IPS DF 6.9 (cell line): ENCODE results near the gene DDAH2.

Source experiments
- DNase-seq: peaks from one replicate; pipeline ENCODE4 v3.0.0-alpha.2; 2013; ENCODE audit warnings: low read depth, low spot score
- H3K27ac ChIP-seq: one replicate; pipeline ENCODE4 v1.5.1; 2013; ENCODE audit warnings: low read length, control low read depth
- H3K27me3 ChIP-seq: 2 replicates; pipeline ENCODE4 v1.6.1; 2013; ENCODE audit warnings: mild to moderate bottlenecking, low read length; ENCODE audit not compliant: control insufficient read depth, insufficient read depth
- H3K36me3 ChIP-seq: 2 replicates; pipeline ENCODE4 v1.6.1; 2013; ENCODE audit warnings: low read length; ENCODE audit not compliant: control insufficient read depth, insufficient read depth
- H3K4me1 ChIP-seq: 2 replicates; pipeline ENCODE4 v1.6.1; 2013; ENCODE audit warnings: low read length; ENCODE audit not compliant: control insufficient read depth, insufficient read depth
- H3K4me3 ChIP-seq: 2 replicates; pipeline ENCODE4 v1.5.1; 2013; ENCODE audit warnings: mild to moderate bottlenecking, low read length
- H3K9me3 ChIP-seq: 2 replicates; pipeline ENCODE4 v1.6.1; 2013; ENCODE audit warnings: low read length, inconsistent platforms; ENCODE audit not compliant: control insufficient read depth, insufficient read depth
- WGBS: extraction: QIAGEN DNeasy Blood & Tissue Kit; methylation state at CpG from one replicate; pipeline ENCODE4 v1.1.7; 2013; ENCODE audit warnings: mixed read lengths, missing lambda C conversion rate; ENCODE audit not compliant: insufficient read length, insufficient coverage; 5-methylcytosine and 5-hydroxymethylcytosine counted together

DDAH2 gene, protein sequence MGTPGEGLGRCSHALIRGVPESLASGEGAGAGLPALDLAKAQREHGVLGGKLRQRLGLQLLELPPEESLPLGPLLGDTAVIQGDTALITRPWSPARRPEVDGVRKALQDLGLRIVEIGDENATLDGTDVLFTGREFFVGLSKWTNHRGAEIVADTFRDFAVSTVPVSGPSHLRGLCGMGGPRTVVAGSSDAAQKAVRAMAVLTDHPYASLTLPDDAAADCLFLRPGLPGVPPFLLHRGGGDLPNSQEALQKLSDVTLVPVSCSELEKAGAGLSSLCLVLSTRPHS

DNA sequence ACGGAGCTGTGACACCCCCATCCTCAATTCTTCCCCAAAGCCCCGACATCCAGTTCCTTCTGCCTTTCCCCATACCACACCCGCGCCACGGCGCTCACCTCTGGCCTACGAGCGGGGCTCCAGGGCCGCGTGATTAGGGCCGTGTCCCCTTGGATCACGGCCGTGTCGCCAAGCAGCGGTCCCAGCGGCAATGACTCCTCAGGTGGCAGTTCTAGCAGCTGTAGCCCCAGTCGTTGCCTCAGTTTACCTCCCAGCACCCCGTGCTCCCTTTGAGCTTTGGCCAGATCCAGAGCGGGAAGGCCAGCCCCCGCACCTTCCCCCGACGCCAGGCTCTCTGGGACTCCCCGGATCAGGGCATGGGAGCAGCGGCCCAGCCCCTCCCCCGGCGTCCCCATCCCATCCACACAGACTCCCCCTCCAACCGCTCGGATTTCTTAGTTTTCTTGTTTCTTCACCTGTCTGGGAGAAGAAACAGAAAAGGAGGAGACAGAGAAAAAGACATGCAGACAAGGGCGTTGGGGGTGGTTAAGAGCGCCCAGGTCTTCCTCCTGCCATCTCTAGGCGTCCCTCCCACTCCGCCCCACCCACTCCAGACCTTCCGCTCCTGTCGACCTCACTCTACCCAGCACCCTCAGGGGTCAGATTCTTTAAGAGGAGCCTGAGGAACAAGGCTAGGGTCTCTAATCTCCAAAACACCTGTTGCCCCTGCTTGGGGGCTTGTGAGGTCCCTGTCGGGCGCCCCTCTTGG, at the start of gene DDAH2:
DDAH2 (minus strand) TSS at position 533 of the 748 bp plus-strand sequence; CDS start at position 395, 138 bp downstream.
- no peaks in the 10 kb centered on the region for H3K27me3 ChIP-seq
- no peak for DNase-seq
- no CpG with 5 or more reads among the region's 36 CpGs for WGBS
- no peaks in the 10 kb centered on the region for H3K9me3 ChIP-seq
- H3K27ac ChIP-seq = no peak within 1 kb of the TSS
- H3K4me3 ChIP-seq = peak within 1 kb of the TSS; percentile 71
- H3K36me3 ChIP-seq = peaks cover 17% of the 10 kb centered on the region; the same call in 1 of the 2 replicates
- peaks cover 2% of the 10 kb centered on the region; the same call in 1 of the 2 replicates for H3K4me1 ChIP-seq

DNA sequence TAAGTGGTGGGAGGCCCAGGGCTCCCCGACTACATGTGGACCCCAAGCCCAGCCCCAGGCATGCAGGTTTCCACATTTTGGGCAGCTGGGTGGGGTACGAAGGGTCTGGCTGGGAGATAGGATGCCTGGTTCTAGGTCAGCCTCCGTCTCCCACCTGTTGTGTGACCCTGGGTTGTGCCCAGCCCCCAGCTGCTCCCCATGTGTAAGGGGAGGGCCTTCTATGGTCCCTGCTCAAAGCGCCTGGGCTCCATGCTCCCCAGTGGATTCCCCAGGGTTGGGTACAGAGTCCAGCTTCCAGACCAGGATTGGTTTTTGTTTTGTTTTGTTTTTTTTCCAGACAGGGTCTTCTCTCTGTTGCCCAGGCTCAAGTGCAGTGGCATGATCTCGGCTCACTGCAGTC, 49.1 kb upstream of the DDAH2 start:
- Histone ChIP-seq H3K4me1 (peaks cover 4% of the 10 kb centered on the region; the same call in 1 of the 2 replicates), H3K4me3 (no peak overlapping the region), H3K9me3 (no peaks in the 10 kb centered on the region), H3K27ac (no peak overlapping the region), H3K36me3 (peaks cover 36% of the 10 kb centered on the region), H3K27me3 (no peaks in the 10 kb centered on the region)
- DNase-seq = no peak
- WGBS = no CpG with 5 or more reads among the region's 5 CpGs

DNA sequence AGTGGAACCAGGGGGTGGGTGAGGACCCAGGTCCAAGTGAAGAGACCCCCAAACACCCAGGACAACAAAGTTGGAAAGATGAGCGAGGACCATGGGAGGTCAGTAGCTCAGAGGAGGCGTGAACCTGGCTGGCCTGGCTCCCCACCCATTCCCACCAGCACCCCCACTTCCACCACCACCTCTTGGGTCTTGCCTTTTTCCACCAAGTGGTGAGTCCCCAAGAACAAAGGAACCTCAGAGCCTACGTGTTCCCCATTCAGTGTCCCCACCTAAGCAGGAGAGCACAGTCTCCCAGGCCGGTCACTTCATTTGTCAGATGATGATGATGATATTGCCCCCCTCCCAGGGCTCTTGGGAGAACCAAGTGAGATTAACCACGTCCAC, 48.6 kb upstream of the DDAH2 start:
- DNase-seq = no peak
- Histone ChIP-seq H3K27ac (no peak overlapping the region), H3K4me3 (no peak overlapping the region), H3K9me3 (no peaks in the 10 kb centered on the region), H3K27me3 (no peaks in the 10 kb centered on the region), H3K36me3 (peaks cover 35% of the 10 kb centered on the region), H3K4me1 (peaks cover 4% of the 10 kb centered on the region; the same call in 1 of the 2 replicates)
- WGBS = no CpG with 5 or more reads among the region's 5 CpGs

DNA sequence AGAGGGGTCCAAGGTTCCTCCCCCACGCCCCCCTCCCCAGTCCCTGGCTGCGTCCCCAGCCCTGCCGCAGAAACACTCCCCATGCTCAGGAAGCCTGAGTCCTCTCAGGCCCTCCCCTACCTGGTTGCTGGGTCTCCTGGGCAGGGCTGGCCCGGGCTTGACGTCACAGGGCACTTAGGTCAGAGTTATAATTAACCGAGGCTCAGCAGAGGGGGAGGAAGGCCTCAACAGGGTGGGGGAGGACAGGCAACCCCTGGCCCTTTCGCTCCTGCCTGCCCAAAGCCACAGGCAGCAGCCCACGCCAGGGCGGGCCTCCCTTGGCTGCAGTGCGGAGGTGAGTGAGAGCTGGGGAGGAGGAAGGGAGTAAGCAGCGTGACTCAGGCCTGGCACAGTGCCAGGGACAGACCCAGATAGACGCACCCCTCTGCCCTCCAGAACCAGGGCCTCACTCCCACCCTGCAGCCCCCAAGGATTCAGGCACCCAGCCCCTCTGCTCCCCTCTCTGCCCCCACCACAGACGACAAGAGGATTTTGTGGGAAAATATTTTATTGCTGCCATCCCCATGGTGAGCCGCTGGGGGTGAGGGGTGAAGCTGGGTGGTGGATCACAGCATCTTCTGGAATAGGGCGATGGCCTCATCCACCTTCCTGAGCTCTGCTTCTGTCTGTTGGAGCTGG, 48.0 kb upstream of the DDAH2 start, which contains the start of gene VWA7:
VWA7 (minus strand) TSS at position 340 of the 678 bp plus-strand sequence. CDS start 549 bp downstream, outside the sequence.
- no peak for DNase-seq
- H3K4me3 ChIP-seq = no peak within 1 kb of the TSS

DNA sequence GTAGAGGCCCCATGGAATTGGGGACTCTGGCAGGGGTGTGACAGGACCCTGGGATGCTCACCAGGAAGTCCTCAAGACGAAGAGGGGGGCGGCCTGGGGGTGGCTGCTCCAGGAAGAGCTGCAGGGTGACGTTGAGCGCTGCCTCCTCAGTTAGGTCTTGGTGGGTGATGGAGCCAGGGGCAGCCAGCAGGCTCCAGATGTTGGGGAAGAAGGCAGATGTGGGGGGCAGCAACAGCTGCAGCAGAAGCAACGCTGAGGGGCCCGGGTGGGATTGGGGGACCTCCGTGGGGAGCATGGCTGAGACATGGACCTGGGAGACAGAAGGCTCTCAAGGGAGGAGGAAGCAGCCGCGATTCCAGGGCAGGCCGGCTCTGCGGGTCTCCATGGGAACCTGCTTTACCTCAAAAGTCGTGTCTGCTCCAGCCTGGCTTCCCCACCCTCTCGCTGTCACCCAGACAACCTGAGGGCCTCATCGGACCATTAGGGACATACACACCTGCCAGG, 47.4 kb upstream of the DDAH2 start:
- no CpG with 5 or more reads among the region's 14 CpGs for WGBS
- Histone ChIP-seq H3K9me3 (no peaks in the 10 kb centered on the region), H3K4me3 (no peak overlapping the region), H3K4me1 (peaks cover 4% of the 10 kb centered on the region; the same call in 1 of the 2 replicates), H3K36me3 (peaks cover 28% of the 10 kb centered on the region), H3K27ac (no peak overlapping the region), H3K27me3 (no peaks in the 10 kb centered on the region)
- DNase-seq = no peak

More for the DNA sequence above, 48.0 kb upstream of the DDAH2 start, which contains the start of gene VWA7:
- no peaks in the 10 kb centered on the region for H3K27me3 ChIP-seq
- no peaks in the 10 kb centered on the region for H3K9me3 ChIP-seq
- H3K27ac ChIP-seq = no peak within 1 kb of the TSS
- peaks cover 4% of the 10 kb centered on the region; the same call in 1 of the 2 replicates for H3K4me1 ChIP-seq
- WGBS = no CpG with 5 or more reads among the region's 15 CpGs
- peaks cover 30% of the 10 kb centered on the region for H3K36me3 ChIP-seq

DNA sequence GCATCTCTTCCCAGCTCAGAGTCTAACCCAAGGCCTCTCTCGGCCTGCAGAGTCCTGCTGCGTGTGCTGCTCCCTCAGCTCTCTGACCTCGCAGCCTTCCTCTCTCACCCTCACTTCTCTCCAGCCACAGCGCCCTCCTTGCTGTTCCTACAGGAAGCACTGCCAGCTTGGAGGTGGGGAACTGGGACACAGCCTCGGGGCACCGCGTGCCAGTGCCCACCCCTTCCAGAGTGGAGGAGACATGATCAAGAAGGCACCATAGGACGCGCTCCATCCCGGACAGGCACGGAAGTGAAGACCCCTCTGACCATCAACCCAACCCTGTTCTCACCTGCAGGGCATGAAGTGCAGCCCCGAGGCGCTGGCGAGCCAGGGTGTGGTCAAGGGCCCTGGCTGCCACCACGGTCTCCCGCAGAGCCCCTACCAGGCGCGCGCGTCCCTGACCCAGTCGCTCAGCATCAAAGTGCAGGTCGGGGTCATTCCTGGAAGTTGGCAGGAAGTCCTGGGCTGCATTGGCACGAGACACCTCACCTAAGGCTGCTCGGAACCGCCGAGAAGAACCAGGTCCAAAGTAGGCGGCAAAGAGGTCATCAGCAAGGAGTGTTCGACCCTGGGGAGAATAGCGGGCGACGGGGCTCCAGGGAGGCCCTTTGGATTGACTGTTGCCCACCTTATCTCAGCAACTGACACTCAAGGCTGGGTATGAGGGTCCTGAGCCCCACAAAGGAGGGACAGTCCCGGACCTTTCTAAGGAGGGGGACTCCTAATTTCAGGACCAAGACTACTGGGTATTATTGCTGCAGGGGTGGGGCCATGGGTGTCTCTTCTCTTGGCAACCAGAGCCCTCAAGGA, 46.8 kb upstream of the DDAH2 start:
- WGBS = no CpG with 5 or more reads among the region's 32 CpGs
- Histone ChIP-seq H3K27ac (no peak overlapping the region), H3K36me3 (peaks cover 22% of the 10 kb centered on the region), H3K4me1 (peaks cover 4% of the 10 kb centered on the region; the same call in 1 of the 2 replicates), H3K9me3 (no peaks in the 10 kb centered on the region), H3K27me3 (no peaks in the 10 kb centered on the region), H3K4me3 (no peak overlapping the region)
- DNase-seq = no peak

DNA sequence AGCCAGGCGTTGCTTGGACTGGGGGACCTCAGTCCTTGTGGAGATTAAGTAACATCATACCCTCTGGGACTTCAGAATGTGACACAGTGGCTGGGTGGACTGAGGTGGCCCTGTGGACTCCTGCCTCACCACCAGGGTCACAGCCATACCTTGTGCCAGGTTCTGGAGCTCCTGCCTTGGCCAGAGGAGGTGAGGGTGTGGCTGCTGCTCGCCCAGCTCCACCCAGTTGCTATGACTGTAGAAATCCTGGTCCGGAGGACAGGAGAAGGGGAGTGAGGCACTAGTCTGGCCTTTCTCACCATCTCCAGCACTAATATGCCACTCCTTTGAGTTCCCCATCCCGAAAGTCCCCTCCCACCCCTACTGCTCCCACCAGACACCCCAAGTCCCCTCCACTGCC, 46.1 kb upstream of the DDAH2 start:
- Histone ChIP-seq H3K4me1 (peaks cover 4% of the 10 kb centered on the region; the same call in 1 of the 2 replicates), H3K9me3 (no peaks in the 10 kb centered on the region), H3K4me3 (no peak overlapping the region), H3K36me3 (peaks cover 15% of the 10 kb centered on the region), H3K27me3 (no peaks in the 10 kb centered on the region), H3K27ac (no peak overlapping the region)
- no CpG with 5 or more reads among the region's 4 CpGs for WGBS
- no peak for DNase-seq

DNA sequence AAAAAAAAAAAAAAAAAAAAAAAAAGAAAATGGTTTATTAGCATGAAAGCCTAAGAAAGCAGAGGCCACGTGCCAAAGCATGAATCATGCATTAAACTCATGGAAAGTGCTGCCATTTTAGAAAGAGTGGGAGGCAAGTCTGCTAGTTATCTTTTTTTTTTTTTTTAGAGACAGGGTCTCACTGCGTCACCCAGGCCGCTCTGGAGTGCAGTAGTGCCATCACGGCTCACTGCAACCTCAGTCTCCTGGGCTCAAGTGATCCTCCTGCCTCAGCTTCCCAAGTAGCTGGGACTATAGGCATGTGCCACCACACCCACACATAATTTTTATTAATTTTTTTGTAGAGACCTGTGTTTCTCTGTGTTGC, 42.9 kb upstream of the DDAH2 start:
- no peaks in the 10 kb centered on the region for H3K36me3 ChIP-seq
- H3K9me3 ChIP-seq = no peaks in the 10 kb centered on the region
- peaks cover under 1% of the 10 kb centered on the region; the same call in 1 of the 2 replicates for H3K4me1 ChIP-seq
- no peak overlapping the region for H3K4me3 ChIP-seq
- WGBS = no CpG with 5 or more reads among the region's 4 CpGs
- H3K27me3 ChIP-seq = no peaks in the 10 kb centered on the region
- no peak overlapping the region for H3K27ac ChIP-seq
- DNase-seq = no peak

DNA sequence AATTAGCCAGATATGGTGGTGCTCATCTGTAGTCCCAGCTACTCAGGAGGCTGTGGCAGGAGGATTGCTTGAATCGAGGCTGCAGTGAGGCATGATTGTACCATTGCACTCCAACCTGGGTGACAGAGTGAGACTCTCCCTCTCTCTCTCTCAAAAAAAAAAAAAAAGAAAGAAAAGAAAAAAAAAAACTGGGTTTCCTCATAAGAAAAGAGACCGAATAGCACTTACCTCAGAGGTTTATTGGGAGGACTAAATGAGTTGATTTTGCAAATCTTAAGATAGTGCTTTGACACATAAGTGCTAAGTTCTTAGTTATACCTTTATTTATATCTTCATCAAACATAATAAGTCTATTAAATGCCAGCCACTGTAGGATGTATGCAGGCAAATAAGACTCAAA, 41.8 kb upstream of the DDAH2 start:
- H3K36me3 ChIP-seq = no peaks in the 10 kb centered on the region
- H3K9me3 ChIP-seq = no peaks in the 10 kb centered on the region
- no peak overlapping the region for H3K4me3 ChIP-seq
- WGBS = no CpG with 5 or more reads among the region's 2 CpGs
- H3K4me1 ChIP-seq = no peaks in the 10 kb centered on the region
- no peak for DNase-seq
- H3K27ac ChIP-seq = no peak overlapping the region
- no peaks in the 10 kb centered on the region for H3K27me3 ChIP-seq
